ENCODE measurements around the gene MMP28.
A peak's percentile ranks its signal among the peaks of the same experiment; 100 is the strongest.

MMP28 gene, protein sequence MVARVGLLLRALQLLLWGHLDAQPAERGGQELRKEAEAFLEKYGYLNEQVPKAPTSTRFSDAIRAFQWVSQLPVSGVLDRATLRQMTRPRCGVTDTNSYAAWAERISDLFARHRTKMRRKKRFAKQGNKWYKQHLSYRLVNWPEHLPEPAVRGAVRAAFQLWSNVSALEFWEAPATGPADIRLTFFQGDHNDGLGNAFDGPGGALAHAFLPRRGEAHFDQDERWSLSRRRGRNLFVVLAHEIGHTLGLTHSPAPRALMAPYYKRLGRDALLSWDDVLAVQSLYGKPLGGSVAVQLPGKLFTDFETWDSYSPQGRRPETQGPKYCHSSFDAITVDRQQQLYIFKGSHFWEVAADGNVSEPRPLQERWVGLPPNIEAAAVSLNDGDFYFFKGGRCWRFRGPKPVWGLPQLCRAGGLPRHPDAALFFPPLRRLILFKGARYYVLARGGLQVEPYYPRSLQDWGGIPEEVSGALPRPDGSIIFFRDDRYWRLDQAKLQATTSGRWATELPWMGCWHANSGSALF

GRCh38 chr17:35795007-35795870 is at the start of gene MMP28:
Gene MMP28 (minus strand): TSS chr17:35795641. CDS start chr17:35795377, 264 bp downstream.
- no peaks in the 10 kb centered on the region for H3K9me3 ChIP-seq (ENCODE audit: control insufficient read depth, insufficient read depth, low read depth, low read length)
- H3K4me1 ChIP-seq (ENCODE audit: control insufficient read depth, insufficient read depth, low read length) = peaks cover 4% of the 10 kb centered on the region; the same call in 1 of the 2 replicates
- H3K36me3 ChIP-seq (ENCODE audit: control insufficient read depth, insufficient read depth, low read length) = no peaks in the 10 kb centered on the region
- H3K27me3 ChIP-seq (ENCODE audit: control insufficient read depth, insufficient read depth, low read length) = peaks cover 83% of the 10 kb centered on the region
- peak within 1 kb of the TSS; percentile 70 for H3K4me3 ChIP-seq (ENCODE audit: low read depth, low read length)
- no peak within 1 kb of the TSS for H3K9ac ChIP-seq (ENCODE audit: low read length)
- H3K27ac ChIP-seq (ENCODE audit: low read depth, low read length) = no peak within 1 kb of the TSS

- H3K27ac ChIP-seq (ENCODE audit: low read depth, low read length) = no peak overlapping the region
- no peak overlapping the region for H3K4me3 ChIP-seq (ENCODE audit: low read depth, low read length)
- no peaks in the 10 kb centered on the region for H3K27me3 ChIP-seq (ENCODE audit: control insufficient read depth, insufficient read depth, low read length)
- H3K36me3 ChIP-seq (ENCODE audit: control insufficient read depth, insufficient read depth, low read length) = peaks cover 90% of the 10 kb centered on the region
- H3K9ac ChIP-seq (ENCODE audit: low read length) = no peak overlapping the region
- H3K9me3 ChIP-seq (ENCODE audit: control insufficient read depth, insufficient read depth, low read depth, low read length) = no peaks in the 10 kb centered on the region
- H3K4me1 ChIP-seq (ENCODE audit: control insufficient read depth, insufficient read depth, low read length) = no peaks in the 10 kb centered on the region
Observed at GRCh38 chr17:35844547-35844946, 49.1 kb upstream of the MMP28 start.

DNA sequence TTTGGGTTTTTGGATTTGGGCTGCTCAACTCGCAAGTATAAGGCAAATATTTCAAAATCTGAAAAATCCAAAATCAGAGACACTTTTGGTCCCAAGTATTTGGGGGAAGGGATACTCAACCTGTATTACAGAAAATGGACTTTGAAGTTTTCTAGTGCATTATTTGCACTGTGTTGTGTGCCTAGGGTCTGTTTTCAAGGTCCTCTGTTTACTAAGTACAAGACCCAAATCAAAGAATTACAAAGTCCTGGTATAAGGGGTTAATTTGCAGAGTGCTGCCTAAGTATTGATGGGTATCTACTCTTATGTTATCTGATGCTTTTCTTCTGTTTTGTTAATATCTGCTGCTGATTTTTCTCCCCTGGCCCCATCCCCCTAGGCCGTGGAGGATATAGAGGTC is 48.3 kb upstream of the MMP28 start:
- no peak overlapping the region for H3K9ac ChIP-seq (ENCODE audit: low read length)
- H3K27me3 ChIP-seq (ENCODE audit: control insufficient read depth, insufficient read depth, low read length) = no peaks in the 10 kb centered on the region
- peaks cover 94% of the 10 kb centered on the region for H3K36me3 ChIP-seq (ENCODE audit: control insufficient read depth, insufficient read depth, low read length)
- no peaks in the 10 kb centered on the region for H3K4me1 ChIP-seq (ENCODE audit: control insufficient read depth, insufficient read depth, low read length)
- H3K9me3 ChIP-seq (ENCODE audit: control insufficient read depth, insufficient read depth, low read depth, low read length) = no peaks in the 10 kb centered on the region
- H3K27ac ChIP-seq (ENCODE audit: low read depth, low read length) = no peak overlapping the region
- H3K4me3 ChIP-seq (ENCODE audit: low read depth, low read length) = no peak overlapping the region

DNA sequence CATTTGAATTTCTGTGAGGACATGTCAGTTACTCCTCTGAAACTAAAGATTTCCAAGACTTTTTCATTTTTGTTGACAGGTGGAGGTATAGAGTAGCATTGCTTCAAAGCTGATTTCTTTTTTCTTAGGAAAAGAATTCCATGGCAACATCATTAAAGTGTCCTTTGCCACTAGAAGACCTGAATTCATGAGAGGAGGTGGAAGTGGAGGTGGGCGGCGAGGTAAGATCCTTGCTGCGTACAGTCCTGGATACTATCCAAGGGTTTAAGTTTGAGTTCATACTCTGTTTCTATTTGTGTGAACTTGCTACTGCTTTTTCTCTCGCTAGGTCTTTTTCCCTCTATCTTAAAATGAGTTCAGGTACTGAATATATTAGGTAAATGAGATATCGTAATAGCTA is 46.8 kb upstream of the MMP28 start:
- no peak overlapping the region for H3K9ac ChIP-seq (ENCODE audit: low read length)
- H3K9me3 ChIP-seq (ENCODE audit: control insufficient read depth, insufficient read depth, low read depth, low read length) = no peaks in the 10 kb centered on the region
- peaks cover 96% of the 10 kb centered on the region for H3K36me3 ChIP-seq (ENCODE audit: control insufficient read depth, insufficient read depth, low read length)
- no peak overlapping the region for H3K4me3 ChIP-seq (ENCODE audit: low read depth, low read length)
- no peak overlapping the region for H3K27ac ChIP-seq (ENCODE audit: low read depth, low read length)
- no peaks in the 10 kb centered on the region for H3K27me3 ChIP-seq (ENCODE audit: control insufficient read depth, insufficient read depth, low read length)
- H3K4me1 ChIP-seq (ENCODE audit: control insufficient read depth, insufficient read depth, low read length) = no peaks in the 10 kb centered on the region

GRCh38 chr17:35841505-35841904 is 46.1 kb upstream of the MMP28 start:
- H3K27ac ChIP-seq (ENCODE audit: low read depth, low read length) = no peak overlapping the region

GRCh38 chr17:35841101-35841500 is 45.7 kb upstream of the MMP28 start:
- H3K36me3 ChIP-seq (ENCODE audit: control insufficient read depth, insufficient read depth, low read length) = peaks cover 96% of the 10 kb centered on the region

More at GRCh38 chr17:35841505-35841904, 46.1 kb upstream of the MMP28 start:
- H3K9me3 ChIP-seq (ENCODE audit: control insufficient read depth, insufficient read depth, low read depth, low read length) = no peaks in the 10 kb centered on the region
- H3K4me3 ChIP-seq (ENCODE audit: low read depth, low read length) = no peak overlapping the region
- H3K9ac ChIP-seq (ENCODE audit: low read length) = no peak overlapping the region
- H3K27me3 ChIP-seq (ENCODE audit: control insufficient read depth, insufficient read depth, low read length) = no peaks in the 10 kb centered on the region
- H3K4me1 ChIP-seq (ENCODE audit: control insufficient read depth, insufficient read depth, low read length) = no peaks in the 10 kb centered on the region
- H3K36me3 ChIP-seq (ENCODE audit: control insufficient read depth, insufficient read depth, low read length) = peaks cover 96% of the 10 kb centered on the region

DNA sequence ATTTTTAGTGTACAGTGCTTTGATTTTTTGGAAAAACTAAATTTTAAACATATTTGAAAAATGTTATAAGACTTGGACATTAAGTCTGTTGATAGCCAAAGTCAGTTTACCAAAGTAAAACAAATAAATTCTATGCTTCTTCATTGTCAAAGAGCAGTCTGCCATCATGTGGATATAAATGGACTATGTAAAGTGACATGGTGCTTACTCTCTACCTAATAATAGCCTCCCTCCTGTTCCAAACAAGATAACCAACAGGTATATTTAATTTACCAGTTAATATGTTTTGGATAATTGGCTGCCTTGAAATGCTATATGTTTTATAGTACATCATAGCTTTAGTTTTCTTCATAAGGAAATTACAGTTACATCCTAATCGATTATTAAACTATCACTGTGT is 29.8 kb upstream of the MMP28 start:
- Histone ChIP-seq H3K27ac (ENCODE audit: low read depth, low read length) (no peak overlapping the region), H3K9ac (ENCODE audit: low read length) (no peak overlapping the region), H3K9me3 (ENCODE audit: control insufficient read depth, insufficient read depth, low read depth, low read length) (no peaks in the 10 kb centered on the region), H3K27me3 (ENCODE audit: control insufficient read depth, insufficient read depth, low read length) (no peaks in the 10 kb centered on the region), H3K36me3 (ENCODE audit: control insufficient read depth, insufficient read depth, low read length) (peaks cover 90% of the 10 kb centered on the region), H3K4me1 (ENCODE audit: control insufficient read depth, insufficient read depth, low read length) (no peaks in the 10 kb centered on the region), H3K4me3 (ENCODE audit: low read depth, low read length) (no peak overlapping the region)

More at GRCh38 chr17:35841101-35841500, 45.7 kb upstream of the MMP28 start:
- Histone ChIP-seq H3K9me3 (ENCODE audit: control insufficient read depth, insufficient read depth, low read depth, low read length) (no peaks in the 10 kb centered on the region), H3K27me3 (ENCODE audit: control insufficient read depth, insufficient read depth, low read length) (no peaks in the 10 kb centered on the region), H3K9ac (ENCODE audit: low read length) (no peak overlapping the region), H3K27ac (ENCODE audit: low read depth, low read length) (no peak overlapping the region), H3K4me1 (ENCODE audit: control insufficient read depth, insufficient read depth, low read length) (no peaks in the 10 kb centered on the region), H3K4me3 (ENCODE audit: low read depth, low read length) (no peak overlapping the region)

DNA sequence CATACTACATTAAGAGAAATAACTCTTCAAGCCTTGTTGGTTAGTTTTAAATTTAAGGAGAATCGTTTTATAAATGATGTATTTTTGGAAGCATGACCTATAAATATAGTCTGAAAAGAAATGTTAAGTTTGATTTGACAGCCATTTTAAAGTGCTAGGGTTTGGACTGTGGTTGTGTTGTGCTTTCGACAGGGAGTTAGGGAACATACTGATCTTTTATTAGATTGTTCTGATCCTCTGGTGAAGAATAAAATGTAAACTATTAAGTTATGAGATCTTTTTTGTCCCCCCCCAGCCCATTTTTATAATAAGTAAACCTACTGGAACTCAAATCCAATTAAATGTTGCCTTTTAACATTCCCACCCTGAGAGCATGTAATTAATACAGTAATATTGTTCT is 25.9 kb upstream of the MMP28 start:
- peaks cover 95% of the 10 kb centered on the region for H3K36me3 ChIP-seq (ENCODE audit: control insufficient read depth, insufficient read depth, low read length)

DNA sequence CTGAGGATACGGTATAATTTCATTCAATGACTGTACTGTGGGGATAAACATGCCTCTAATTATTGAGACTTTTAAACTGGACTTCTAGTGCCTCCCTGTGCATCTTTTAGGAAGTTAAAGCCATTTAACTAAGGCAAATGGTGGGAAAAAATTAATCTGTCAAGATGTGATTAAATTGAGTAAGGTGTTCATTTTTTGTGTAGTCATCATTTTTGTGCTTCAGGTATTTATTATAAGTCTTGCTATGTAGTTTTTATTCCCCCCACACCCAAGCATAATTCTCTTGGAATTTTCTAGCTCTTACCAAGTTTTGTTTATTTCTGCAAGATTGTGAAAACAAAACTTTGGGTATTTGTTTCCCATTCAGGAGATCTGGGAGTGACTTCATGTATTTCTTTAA is 24.0 kb upstream of the MMP28 start:
- H3K36me3 ChIP-seq (ENCODE audit: control insufficient read depth, insufficient read depth, low read length) = peaks cover 91% of the 10 kb centered on the region
- no peak overlapping the region for H3K4me3 ChIP-seq (ENCODE audit: low read depth, low read length)
- no peaks in the 10 kb centered on the region for H3K4me1 ChIP-seq (ENCODE audit: control insufficient read depth, insufficient read depth, low read length)
- no peaks in the 10 kb centered on the region for H3K27me3 ChIP-seq (ENCODE audit: control insufficient read depth, insufficient read depth, low read length)
- no peak overlapping the region for H3K9ac ChIP-seq (ENCODE audit: low read length)
- H3K27ac ChIP-seq (ENCODE audit: low read depth, low read length) = no peak overlapping the region
- H3K9me3 ChIP-seq (ENCODE audit: control insufficient read depth, insufficient read depth, low read depth, low read length) = no peaks in the 10 kb centered on the region

More for the DNA sequence above, 25.9 kb upstream of the MMP28 start:
- no peaks in the 10 kb centered on the region for H3K9me3 ChIP-seq (ENCODE audit: control insufficient read depth, insufficient read depth, low read depth, low read length)
- H3K9ac ChIP-seq (ENCODE audit: low read length) = no peak overlapping the region
- H3K27ac ChIP-seq (ENCODE audit: low read depth, low read length) = no peak overlapping the region
- no peaks in the 10 kb centered on the region for H3K27me3 ChIP-seq (ENCODE audit: control insufficient read depth, insufficient read depth, low read length)
- no peaks in the 10 kb centered on the region for H3K4me1 ChIP-seq (ENCODE audit: control insufficient read depth, insufficient read depth, low read length)
- H3K4me3 ChIP-seq (ENCODE audit: low read depth, low read length) = no peak overlapping the region

GRCh38 chr17:35817196-35817595 is 21.8 kb upstream of the MMP28 start:
- Histone ChIP-seq H3K4me1 (ENCODE audit: control insufficient read depth, insufficient read depth, low read length) (no peaks in the 10 kb centered on the region), H3K9ac (ENCODE audit: low read length) (no peak overlapping the region), H3K4me3 (ENCODE audit: low read depth, low read length) (no peak overlapping the region), H3K27me3 (ENCODE audit: control insufficient read depth, insufficient read depth, low read length) (no peaks in the 10 kb centered on the region), H3K27ac (ENCODE audit: low read depth, low read length) (no peak overlapping the region), H3K36me3 (ENCODE audit: control insufficient read depth, insufficient read depth, low read length) (peaks cover 77% of the 10 kb centered on the region), H3K9me3 (ENCODE audit: control insufficient read depth, insufficient read depth, low read depth, low read length) (no peaks in the 10 kb centered on the region)

DNA sequence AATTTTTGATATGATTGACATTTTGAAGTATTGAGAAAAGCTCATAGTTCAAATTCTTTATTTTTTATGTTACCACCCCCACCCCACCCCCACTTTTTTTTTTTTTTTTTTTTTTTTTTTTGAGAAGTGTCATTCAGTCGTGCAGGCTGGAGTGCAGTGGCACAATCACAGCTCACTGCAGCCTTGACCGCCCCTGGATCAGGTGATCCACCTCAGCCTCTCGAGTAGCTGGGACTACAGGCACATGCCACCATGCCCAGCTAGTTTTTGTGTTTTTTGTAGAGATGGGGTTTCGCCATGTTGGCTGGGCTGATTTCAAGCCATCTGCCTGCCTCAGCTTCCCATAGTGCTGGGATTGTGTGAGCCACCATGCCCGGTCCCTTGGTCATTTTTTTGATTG is 21.3 kb upstream of the MMP28 start:
- H3K4me1 ChIP-seq (ENCODE audit: control insufficient read depth, insufficient read depth, low read length) = peaks cover 4% of the 10 kb centered on the region
- no peak overlapping the region for H3K27ac ChIP-seq (ENCODE audit: low read depth, low read length)
- no peak overlapping the region for H3K9ac ChIP-seq (ENCODE audit: low read length)
- no peak overlapping the region for H3K4me3 ChIP-seq (ENCODE audit: low read depth, low read length)
- H3K36me3 ChIP-seq (ENCODE audit: control insufficient read depth, insufficient read depth, low read length) = peaks cover 78% of the 10 kb centered on the region
- no peaks in the 10 kb centered on the region for H3K9me3 ChIP-seq (ENCODE audit: control insufficient read depth, insufficient read depth, low read depth, low read length)
- no peaks in the 10 kb centered on the region for H3K27me3 ChIP-seq (ENCODE audit: control insufficient read depth, insufficient read depth, low read length)

Data from HUES6 (cell line).